ENCODE measurements around the gene GATB. TPM values are rescaled to one million over a fixed set of nuclear protein-coding genes. Genes with fewer than 3 reads are reported as not detected.

Gene GATB
- total and polyA plus RNA-seq, 2 of the 4 experiments (the other 2 are of a cell fraction) = 18.7 to 20.3 TPM

DNA sequence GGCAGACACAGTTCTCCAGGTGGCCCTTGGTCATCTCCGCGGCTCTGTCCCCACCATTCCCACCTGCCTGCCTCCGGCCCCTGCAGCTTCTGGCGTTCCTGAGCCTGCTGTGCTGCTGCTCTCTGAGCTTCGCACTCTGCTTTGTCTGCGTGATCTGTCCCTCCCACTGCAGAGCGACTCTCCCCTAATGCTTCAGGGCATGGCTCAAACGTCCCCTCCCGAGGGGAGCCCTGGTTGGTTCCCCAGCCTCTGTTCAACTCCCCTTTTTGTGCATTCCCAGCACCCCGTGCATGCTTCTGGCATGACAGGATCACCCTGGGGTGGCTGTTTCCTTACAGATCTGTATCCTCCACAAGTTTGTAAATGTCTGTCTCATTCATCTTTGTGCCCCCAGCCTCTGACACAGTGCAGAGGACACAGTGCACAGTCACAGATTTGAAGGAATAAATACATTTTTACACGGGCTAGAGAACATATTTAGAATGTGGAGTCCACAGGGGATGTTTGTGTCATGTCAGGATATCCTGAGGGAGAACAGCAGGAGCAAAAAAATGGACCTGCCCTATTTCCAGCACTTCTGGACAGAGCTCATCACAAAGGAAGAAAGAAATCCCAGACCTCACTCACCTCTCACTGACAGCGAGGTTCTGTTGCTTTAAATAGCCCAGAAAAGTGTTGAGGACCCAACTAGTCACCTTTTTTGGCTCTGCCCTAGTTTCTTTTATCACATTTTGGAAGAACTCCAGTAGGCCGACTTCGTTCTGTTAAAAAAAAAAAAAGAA is 72.6 kb downstream of the GATB start:
- Histone ChIP-seq H3K23ac (ENCODE audit: low read depth, low read length) (no peak overlapping the region; the same call in 1 of the 2 replicates), H3K36me3 (ENCODE audit: control insufficient read depth, insufficient read depth, low read length) (no peaks in the 10 kb centered on the region), H2BK20ac (ENCODE audit: low read depth, low read length) (no peak overlapping the region), H4K8ac (ENCODE audit: low read depth in 2 of 2, low read length in 2 of 2) (peak overlapping the region in 1 of 2 experiments; percentile 4; a peak in 1 of 4 replicates), H2BK15ac (ENCODE audit: low read depth, low read length) (0 out of 3 replicates have a peak overlapping the region, but pooled peaks have one; percentile 47), H4K5ac (ENCODE audit: low read depth, low read length) (no peak overlapping the region; the same call in 1 of the 2 replicates), H3K4me3 (ENCODE audit: insufficient read depth, low read depth, low read length) (no peak overlapping the region), H2AK9ac (replicated peaks; ENCODE audit: low read depth, low read length, poor library complexity) (peak overlapping the region; percentile 20), H2AFZ (replicated peaks; ENCODE audit: low read length, poor library complexity) (peak overlapping the region; percentile 0), H2BK120ac (ENCODE audit: low read depth, low read length) (peak overlapping the region; percentile 38; the same call in 1 of the 2 replicates), H3K4ac (ENCODE audit: low read depth, low read length) (0 out of 2 replicates have a peak overlapping the region, but pooled peaks have one; percentile 13), H3K79me1 (ENCODE audit: low read depth in 1 of 2, low read length in 2 of 2) (no peaks in the 10 kb centered on the region), H4K20me1 (ENCODE audit: insufficient read depth, low read length) (no peaks in the 10 kb centered on the region), H2BK5ac (ENCODE audit: low read depth, low read length, poor library complexity, severe bottlenecking) (no peak overlapping the region), H3K9ac (ENCODE audit: low read depth, low read length) (no peak overlapping the region), H3K4me2 (ENCODE audit: low read depth, low read length) (no peak overlapping the region), H3K14ac (replicated peaks; ENCODE audit: low read depth, low read length) (no peak overlapping the region), H3K18ac (ENCODE audit: low read depth, low read length) (0 out of 2 replicates have a peak overlapping the region, but pooled peaks have one; percentile 12), H3K56ac (ENCODE audit: extremely low read depth, insufficient read depth, low read length) (no peak overlapping the region), H2AK5ac (ENCODE audit: low read depth, low read length) (no peak overlapping the region; the same call in 1 of the 2 replicates), H3K9me3 (ENCODE audit: control insufficient read depth, insufficient read depth, low read length) (no peaks in the 10 kb centered on the region), H3K27ac (ENCODE audit: insufficient read depth, low read length) (no peak overlapping the region), H4K91ac (ENCODE audit: insufficient read depth, low read depth, low read length) (peak overlapping the region; percentile 33; the same call in 1 of the 2 replicates), H3K27me3 (ENCODE audit: control insufficient read depth, insufficient read depth, low read length) (no peaks in the 10 kb centered on the region), H3K4me1 (ENCODE audit: control insufficient read depth, insufficient read depth, low read length) (peaks cover 38% of the 10 kb centered on the region), H3K9me1 (ENCODE audit: insufficient read depth, low read length) (peaks cover 12% of the 10 kb centered on the region)
- dilution Hi-C loops (cut with HindIII; ENCODE audit: low sequenced_read_pairs, unreplicated experiment) = no loop called here
- 43% methylated on average over 8 of the region's 14 CpGs; no CpG with 5 or more reads in 1 of the 2 experiments for WGBS, 2 experiments (ENCODE audit: extremely low coverage in 2 of 2, insufficient read length in 1 of 2)
- CTCF ChIA-PET = interaction anchor here (0.6 kb wide), 1 partner anchor 68 kb away, joined by 4 read pairs; no protein-coding TSS in a partner anchor
- intact Hi-C loops (cut with micrococcal nuclease) = no loop called here
- in situ Hi-C loops (cut with MboI; ENCODE audit: low sequenced_read_pairs) = no loop called here
- no TSS peak for BruUV-seq (replicated peaks)
- peak; percentile 38 for DNase-seq
- peak; percentile 49 for ATAC-seq (ENCODE audit: low read depth)
- POLR2A ChIA-PET (ENCODE audit: unreplicated experiment) = interaction anchor here (0.6 kb wide), 1 partner anchor 62 kb away, joined by 3 read pairs; no protein-coding TSS in a partner anchor
- TF ChIP-seq POLR2A (IDR thresholded peaks at IDR 0.05; ENCODE audit: low read depth, low read length) (no peak), RAD21 (IDR thresholded peaks at IDR 0.05; ENCODE audit: low read length) (no peak), NFE2L2 (IDR thresholded peaks at IDR 0.05; ENCODE audit: low read depth, low read length) (no peak), SMC3 (IDR thresholded peaks at IDR 0.05; ENCODE audit: low read depth, low read length) (no peak), MAZ (IDR thresholded peaks at IDR 0.05; ENCODE audit: borderline replicate concordance, low read depth, low read length) (no peak), RCOR1 (IDR thresholded peaks at IDR 0.05; ENCODE audit: insufficient replicate concordance, low read length) (no peak), CHD1 (IDR thresholded peaks at IDR 0.05; ENCODE audit: low read depth, low read length) (no peak), MAFK (IDR thresholded peaks at IDR 0.05; ENCODE audit: low read depth, low read length) (no peak), RFX5 (IDR thresholded peaks at IDR 0.05; ENCODE audit: low read depth, low read length) (no peak), BHLHE40 (IDR thresholded peaks at IDR 0.05; ENCODE audit: low read depth, low read length) (no peak), FOS (IDR thresholded peaks at IDR 0.05; ENCODE audit: low read depth, low read length) (no peak)
- TF ChIP-seq, protein P1, sequence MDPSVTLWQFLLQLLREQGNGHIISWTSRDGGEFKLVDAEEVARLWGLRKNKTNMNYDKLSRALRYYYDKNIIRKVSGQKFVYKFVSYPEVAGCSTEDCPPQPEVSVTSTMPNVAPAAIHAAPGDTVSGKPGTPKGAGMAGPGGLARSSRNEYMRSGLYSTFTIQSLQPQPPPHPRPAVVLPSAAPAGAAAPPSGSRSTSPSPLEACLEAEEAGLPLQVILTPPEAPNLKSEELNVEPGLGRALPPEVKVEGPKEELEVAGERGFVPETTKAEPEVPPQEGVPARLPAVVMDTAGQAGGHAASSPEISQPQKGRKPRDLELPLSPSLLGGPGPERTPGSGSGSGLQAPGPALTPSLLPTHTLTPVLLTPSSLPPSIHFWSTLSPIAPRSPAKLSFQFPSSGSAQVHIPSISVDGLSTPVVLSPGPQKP (IDR thresholded peaks at IDR 0.05; ENCODE audit: borderline replicate concordance, low read depth, low read length) = no peak
- TF ChIP-seq, protein P2, sequence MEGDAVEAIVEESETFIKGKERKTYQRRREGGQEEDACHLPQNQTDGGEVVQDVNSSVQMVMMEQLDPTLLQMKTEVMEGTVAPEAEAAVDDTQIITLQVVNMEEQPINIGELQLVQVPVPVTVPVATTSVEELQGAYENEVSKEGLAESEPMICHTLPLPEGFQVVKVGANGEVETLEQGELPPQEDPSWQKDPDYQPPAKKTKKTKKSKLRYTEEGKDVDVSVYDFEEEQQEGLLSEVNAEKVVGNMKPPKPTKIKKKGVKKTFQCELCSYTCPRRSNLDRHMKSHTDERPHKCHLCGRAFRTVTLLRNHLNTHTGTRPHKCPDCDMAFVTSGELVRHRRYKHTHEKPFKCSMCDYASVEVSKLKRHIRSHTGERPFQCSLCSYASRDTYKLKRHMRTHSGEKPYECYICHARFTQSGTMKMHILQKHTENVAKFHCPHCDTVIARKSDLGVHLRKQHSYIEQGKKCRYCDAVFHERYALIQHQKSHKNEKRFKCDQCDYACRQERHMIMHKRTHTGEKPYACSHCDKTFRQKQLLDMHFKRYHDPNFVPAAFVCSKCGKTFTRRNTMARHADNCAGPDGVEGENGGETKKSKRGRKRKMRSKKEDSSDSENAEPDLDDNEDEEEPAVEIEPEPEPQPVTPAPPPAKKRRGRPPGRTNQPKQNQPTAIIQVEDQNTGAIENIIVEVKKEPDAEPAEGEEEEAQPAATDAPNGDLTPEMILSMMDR (conservative IDR thresholded peaks at IDR 0.05; ENCODE audit: low read depth, low read length) = no peak
- TF ChIP-seq, protein P3, sequence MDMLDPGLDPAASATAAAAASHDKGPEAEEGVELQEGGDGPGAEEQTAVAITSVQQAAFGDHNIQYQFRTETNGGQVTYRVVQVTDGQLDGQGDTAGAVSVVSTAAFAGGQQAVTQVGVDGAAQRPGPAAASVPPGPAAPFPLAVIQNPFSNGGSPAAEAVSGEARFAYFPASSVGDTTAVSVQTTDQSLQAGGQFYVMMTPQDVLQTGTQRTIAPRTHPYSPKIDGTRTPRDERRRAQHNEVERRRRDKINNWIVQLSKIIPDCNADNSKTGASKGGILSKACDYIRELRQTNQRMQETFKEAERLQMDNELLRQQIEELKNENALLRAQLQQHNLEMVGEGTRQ (IDR thresholded peaks at IDR 0.05; ENCODE audit: low read depth, low read length) = no peak

All from IMR-90 (cell line).